GM19023 (cell line): ENCODE results near the gene ZRANB3.
"Not testable (repeated sequence)": the region's sequence is repeated elsewhere in the genome, so short reads cannot be mapped to it uniquely, and the experiment has no call there.

ENCODE experiments used
- ATAC-seq: cut with Tn5 transposase; IDR thresholded peaks from one replicate; pipeline ENCODE4 v1.9.1; 2021; ENCODE audit warnings: mild to moderate bottlenecking, moderate library complexity; ENCODE audit not compliant: unreplicated experiment

ZRANB3 gene

DNA sequence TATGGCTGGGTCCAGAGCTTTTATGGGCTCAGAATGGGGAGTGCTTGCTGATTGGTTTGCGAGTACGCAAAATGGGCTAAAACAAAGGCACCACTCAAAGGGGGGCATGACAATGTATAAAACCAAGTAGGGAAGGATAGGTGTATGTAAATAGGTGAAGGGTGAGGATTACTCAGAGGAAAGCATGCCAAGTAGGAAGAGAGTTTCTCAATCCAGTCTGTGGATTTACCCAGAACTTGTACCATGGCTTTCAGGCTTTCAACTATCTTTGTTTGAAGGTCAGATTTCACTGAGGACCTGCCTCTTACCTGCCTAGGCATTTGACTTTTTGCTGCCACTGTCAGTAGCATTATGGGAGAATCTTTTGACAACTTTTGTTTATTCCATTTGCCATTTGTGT, 386.7 kb downstream of the ZRANB3 start:
- no peak for ATAC-seq

DNA sequence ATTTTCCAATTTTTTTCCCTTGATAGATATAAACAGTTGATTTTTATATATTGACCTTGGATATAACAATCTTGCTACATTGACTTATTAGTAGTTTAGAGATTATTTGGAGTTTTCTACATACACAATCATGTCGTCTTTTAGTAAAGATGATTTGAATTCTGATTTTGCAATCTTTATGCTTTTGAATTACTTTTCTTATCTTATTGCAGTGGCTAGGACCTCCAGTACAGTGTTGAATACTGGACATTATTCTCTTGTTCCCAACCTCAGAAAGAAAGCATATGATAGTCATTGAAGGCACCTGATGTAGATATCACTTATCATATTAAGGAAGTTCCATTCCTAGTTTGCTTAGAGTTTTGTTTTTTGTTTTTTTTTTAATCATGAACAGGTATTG, 388.7 kb downstream of the ZRANB3 start:
- ATAC-seq, result no peak

DNA sequence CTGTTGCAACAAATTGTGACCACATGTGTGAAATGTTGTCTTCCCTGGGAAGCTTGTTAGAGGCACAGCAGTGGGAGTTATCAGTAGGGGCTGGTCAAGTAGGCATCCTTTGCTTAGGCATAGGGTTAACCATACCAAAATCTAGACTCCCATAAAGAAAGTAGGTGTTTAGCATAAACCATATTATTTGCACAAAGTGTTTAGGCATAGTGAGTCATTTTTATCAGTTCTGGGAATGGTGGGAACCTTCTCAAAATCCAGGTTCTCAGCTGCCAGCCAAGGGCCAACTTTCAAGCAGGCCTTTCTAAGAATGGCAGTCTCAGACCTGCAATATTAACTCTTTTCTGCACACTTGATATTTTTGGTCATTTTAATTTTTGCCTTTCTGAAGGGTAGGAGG, 390.4 kb downstream of the ZRANB3 start:
- ATAC-seq, result no peak

DNA sequence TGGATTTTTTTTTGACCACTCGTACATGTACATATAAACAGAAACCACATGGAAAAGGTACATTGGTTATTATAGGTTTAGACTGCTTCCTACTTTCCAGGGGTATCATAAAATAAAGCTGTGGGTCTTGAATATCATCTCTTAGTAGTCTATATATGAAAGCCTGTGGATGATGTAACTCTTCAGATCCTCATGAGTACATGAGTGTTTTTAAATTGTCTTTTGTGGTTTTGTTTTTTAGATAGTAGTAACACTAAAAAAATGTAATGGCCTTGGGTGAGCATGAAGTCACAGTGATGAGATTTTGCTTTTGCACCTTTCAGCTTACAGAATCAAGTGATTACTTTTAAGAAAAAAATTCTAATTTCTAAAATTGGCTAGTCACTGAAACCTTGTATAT, 398.7 kb downstream of the ZRANB3 start:
- no peak for ATAC-seq

DNA sequence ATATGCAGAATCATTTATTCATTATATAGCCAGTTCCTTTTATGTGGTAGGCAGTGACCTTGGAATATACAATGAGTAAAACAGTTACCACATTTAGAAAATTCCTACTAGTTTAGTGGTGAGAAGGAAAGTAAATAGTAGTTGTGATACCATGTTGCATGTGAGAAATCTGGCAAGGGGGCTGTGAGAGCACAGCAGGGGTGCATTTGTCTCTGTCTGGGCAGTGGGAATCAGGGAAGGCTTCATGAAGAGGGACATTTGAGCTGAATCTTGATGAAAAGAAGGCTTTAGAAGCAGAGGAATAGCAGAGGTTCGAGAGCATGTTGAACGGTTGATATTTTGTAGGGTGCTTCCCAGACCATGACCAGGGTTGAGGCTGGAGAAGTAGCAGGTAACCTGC, 400.3 kb downstream of the ZRANB3 start:
- no peak for ATAC-seq

DNA sequence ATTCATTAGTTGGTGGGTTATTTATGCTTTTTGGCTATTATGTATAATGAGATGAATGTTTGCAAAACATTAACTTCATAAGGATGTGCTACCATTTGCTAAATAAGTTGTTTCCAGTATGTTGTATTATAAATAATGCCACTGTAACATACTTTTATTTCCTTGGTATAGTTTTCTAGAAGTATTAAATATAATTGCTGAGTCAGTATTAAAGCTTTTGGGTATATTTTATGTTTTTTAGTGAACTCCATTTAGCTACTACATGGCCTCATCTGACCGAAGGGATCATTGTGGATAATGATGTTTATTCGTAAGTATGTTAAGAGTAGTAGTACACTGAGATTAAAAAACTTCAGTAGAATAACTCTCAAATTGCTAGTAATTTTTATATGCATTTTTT, 405.1 kb downstream of the ZRANB3 start:
- ATAC-seq, result no peak

DNA sequence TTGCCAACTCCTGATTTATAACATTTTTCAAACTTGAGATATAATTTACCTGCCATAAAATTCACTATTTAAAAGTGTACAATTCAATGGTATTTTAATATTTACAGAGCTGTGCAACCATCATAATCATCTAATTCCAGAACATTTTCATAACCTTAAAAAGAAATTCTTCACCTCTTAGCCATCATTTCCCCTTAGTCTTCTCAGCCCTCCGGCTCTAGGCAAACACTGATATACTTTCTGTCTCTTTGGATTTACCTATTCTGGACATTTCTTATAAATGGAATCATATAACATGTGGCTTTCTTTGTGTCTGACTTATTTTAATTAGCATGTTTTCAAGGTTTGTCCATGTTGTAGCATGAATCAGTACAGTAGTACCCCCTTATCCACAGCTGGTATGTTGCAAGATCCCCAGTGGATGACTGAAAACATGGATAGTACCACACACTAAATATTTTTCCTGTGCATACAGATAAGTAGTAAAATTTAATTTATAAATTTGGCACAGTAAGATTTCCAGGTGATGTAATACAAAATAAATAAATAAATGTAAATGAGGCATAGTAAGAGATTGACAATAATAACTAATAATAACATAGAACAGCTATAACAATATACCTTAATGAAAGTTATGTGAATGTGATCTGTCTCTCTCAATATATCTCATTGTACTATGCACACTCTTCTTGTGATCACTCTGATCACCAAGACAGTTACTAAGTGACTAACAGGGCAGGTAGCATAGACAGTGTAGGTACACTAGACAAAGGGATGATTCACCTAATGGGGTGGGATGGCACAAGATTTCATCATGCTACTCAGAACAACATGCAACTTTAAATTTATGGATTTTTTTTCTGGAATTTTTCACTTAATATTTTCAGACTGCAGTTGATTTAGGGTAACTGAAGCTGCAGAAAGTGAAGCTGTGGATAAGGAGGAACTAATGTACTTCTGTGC, 405.8 kb downstream of the ZRANB3 start:
- ATAC-seq, result no peak

DNA sequence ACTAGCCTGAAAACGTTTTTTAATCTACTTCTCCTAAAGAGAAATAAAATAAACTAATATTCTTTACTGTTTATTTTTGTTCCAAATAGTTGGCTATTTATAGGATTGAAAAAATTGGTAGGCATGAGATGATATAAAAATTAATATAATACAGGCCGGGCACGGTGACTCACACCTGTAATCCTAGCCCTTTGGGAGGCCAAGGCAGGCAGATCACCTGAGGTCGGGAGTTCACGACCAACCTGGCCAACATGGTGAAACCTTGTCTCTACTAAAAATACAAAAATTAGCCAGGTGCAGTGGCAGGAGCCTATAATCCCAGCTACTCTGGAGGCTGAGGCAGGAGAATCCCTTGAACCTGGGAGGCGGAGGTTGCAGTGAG, 409.4 kb downstream of the ZRANB3 start:
- not testable (repeated sequence) for ATAC-seq

DNA sequence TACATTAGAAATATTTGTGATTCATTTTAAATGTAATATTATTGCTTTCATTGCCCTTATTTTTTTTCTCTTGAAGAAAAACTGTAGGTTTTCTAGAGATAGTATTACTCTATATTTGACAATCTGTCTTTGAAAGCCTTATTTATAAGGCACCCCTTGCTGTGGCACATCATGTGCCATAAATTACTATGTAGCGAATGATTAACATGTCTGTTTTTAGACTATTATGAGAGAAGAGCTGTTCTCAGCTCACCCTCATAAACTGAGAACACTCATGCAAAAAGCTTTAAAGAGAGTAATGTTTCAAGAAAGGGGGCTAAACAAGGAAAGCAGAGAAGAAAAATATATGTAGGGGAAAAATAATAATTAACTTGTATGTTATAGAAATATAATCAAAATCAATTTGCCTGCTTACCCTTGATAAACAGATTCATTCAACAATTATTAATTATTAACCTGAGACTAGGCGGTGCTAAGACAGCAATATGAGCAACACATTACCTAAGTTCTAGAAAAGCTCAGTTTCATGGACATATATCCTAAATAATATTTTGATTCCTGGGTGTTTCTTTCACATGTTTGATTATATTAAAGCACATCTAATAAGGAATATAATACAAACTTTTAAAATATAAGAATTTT, 409.9 kb downstream of the ZRANB3 start:
- no peak for ATAC-seq

DNA sequence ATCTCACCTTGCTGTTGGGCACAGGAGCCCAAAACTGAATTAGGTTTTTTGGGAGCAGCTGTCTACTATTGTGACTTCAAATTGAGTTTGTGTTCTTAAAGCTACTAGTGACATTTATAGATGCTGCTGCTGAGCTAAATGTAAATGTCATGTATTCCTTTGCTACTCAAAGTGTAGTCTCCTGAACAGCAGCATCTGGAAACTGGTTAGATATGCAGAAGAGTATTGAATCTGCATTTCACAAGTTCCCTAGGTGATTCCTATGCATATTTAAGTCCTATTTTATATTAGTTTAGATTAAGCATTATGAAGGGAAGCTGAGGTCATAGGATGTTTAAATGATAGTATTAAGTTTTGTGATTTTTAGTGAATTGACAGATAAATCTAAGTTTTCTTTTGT, 411.4 kb downstream of the ZRANB3 start:
- ATAC-seq, result no peak

DNA sequence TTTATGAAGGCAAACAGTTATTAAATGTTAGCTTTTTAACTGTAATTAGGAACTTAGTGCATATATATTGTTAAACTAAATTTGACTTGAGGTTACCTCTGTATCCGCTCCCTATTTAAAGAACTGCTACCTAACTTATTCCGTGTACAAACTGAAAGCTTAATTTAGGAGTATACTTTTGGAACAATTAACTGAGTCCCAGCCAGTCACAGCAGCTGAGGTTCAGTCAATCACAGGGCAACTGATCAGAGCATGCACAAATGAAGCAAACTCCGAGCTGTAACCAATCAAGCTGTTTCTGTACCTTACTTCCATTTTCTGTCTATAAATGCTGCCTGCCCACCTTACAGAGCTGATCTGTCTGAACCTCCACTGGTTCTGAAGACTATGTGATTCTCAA, 417.7 kb downstream of the ZRANB3 start:
- ATAC-seq, result no peak

DNA sequence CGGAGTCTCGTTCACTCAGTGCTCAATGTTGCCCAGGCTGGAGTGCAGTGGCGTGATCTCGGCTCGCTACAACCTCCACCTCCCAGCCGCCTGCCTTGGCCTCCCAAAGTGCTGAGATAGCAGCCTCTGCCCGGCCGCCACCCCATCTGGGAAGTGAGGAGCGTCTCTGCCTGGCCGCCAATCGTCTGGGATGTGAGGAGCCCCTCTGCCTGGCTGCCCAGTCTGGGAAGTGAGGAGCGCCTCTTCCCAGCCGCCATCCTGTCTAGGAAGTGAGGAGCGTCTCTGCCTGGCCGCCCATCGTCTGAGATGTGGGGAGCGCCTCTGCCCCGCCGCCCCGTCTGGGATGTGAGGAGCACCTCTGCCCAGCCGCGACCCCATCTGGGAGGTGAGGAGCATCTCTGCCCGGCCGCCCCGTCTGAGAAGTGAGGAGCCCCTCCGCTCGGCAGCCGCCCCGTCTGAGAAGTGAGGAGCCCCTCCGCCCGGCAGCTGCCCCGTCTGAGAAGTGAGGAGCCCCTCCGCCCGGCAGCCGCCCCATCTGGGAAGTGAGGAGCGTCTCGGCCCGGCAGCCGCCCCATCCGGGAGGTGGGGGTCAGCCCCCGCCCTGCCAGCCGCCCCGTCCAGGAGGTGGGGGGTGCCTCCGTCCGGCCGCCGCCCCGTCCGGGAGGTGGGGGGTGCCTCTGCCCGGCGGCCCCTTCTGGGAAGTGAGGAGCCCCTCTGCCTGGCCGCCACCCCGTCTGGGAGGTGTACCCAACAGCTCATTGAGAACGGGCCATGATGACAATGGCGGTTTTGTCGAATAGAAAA, 425.3 kb downstream of the ZRANB3 start:
- not testable (repeated sequence) for ATAC-seq

DNA sequence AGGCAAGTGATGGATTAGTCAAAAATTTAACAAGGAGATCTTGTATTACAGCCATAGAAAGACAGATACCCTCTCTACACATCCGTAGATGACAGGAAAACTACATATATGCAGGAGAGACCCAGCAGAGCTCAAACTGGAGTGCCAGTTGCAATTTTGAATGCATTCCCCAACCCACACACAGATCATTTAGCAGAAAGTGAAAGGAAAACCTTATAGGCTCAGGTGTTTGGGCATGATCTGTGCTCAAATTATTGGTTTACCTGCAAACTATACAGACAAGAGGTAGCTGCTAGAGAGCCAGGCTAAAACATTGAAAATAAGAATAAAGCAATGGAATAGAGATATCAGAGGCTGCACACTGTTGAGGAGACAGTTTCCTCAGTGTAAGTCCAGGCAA, 427.2 kb downstream of the ZRANB3 start:
- no peak for ATAC-seq

DNA sequence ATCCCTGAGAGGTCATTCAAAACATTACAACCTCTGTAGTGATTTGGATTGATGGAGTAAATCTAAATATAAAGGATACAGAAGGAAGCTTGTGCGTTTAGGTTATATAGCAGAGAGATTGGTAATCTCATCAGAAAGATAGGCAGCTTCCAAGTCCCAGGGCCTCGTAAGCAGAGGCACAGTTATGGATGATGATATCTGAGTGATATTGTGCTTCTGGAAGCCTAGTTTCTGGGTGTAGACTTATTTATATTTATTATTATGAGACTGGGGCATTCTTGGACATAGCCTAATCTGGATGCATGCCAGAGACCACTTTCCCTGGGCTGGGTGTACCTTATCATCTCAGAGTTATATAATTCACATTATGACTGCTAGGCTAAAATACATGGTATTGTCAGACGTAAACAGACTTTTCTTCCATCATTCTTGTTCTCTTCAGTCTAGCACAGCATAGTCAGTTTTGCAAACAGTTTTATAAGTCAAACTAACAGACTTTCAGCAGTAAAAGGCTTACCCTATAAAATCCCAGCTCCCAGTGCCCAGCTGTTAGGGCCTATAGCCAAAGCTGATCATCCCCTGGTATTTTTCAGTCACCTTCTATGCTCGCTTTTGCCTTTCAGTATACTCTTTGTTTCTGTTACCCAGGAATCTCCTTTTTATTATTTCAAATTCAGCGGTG, 431.1 kb downstream of the ZRANB3 start:
- no peak for ATAC-seq

DNA sequence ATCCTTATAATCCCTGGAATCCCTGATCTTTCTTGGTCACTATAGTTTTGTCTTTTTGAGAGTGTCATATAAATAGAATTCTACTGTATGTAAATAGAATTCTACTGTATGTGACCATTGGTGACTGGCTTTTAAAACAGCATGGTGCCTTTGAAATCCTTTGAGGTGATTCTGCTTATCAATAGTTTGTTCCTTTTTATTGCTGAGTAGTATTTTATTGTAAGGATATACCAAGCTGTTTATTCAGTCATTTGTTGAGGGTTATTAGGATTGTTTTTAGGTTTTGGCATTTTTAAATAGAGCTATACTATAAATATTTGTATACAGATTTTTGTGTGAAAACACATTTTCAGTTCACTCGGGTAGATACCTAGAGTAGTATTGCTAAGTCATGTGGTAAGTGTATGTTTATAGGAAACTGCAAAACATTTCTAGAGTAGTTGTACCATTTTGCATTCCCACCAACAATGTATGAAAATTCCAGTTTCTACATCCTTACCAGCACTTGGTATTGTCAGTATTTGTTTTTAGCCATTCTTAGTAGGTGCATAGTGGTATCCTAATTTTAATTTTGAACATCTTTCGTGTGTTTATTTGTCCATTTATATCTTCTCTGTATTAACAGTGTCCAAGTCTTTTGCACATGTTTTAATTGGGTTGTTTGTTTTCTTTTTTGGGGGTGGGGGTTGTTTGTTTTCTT, 433.3 kb downstream of the ZRANB3 start:
- no peak for ATAC-seq

DNA sequence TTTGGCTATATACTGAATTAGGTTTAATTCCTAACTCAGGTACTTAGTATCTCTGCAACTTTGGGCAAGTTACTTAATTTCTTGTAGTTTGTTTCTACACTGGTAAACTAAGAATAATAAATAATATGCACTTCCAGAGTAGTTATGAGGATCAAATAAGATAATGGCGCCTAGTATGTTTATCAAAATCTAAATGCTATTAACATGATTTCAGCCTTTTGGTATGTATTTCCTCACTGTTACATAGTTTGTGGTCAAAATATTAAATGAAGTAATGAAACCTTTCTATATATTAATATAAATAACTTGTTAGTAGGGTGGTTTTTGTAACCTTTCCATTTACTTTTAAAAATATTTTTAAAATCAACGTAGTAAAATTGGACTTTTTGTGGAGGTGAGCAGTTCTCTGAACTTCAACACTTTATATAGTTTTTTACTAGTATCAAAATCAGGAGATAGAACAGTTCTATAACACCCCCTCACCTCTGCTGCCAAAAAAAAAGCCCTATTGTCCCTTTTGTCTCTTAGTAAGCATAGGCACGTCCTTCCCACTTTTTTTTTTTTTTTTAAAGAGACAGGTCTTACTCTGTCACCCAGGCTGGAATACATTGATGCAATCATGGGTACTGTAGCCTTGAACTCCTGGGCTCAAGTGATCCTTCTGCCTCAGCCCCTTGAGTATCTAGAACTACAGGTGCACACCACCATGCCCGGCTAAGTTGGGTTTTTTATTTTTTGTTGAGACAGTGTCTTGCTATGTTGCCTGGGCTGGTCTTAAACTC, 434.2 kb downstream of the ZRANB3 start:
- no peak for ATAC-seq

DNA sequence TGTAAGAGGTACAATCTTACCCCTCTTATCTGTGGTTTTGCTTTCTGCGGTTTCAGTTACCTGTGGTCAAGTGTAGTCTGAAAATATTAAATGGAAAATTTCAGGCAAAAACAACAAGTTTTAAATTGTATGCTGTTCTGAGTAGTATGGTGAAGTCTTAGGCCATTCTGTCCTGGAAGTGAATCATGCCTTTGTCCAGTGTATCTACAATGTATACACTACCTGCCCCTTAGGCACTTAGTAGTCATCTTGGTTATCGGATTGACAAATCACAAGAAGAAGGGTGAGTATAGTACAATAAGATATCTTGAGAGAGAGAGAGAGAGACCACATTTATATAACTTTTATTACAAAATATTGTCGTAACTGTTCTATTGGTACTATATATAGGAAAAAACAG, 435.4 kb downstream of the ZRANB3 start:
- no peak for ATAC-seq

DNA sequence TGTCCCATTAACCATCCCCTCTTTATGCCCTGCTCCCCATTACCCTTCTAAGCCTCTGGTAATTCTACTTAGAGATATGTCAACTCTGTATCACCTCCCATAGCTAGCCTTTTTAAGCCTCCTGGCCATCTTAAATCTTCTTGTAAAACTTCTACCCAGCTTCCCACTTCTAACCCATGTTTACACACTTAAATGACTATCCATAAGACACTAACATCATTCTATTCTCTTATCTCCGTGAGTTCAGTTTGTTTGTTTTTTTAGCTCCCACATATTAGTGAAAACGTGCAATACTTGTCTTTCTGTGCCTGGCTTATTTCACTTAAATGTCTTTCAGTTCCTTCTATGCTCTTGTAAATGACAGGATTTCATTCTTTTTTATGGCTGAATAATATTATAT, 436.5 kb downstream of the ZRANB3 start:
- no peak for ATAC-seq

DNA sequence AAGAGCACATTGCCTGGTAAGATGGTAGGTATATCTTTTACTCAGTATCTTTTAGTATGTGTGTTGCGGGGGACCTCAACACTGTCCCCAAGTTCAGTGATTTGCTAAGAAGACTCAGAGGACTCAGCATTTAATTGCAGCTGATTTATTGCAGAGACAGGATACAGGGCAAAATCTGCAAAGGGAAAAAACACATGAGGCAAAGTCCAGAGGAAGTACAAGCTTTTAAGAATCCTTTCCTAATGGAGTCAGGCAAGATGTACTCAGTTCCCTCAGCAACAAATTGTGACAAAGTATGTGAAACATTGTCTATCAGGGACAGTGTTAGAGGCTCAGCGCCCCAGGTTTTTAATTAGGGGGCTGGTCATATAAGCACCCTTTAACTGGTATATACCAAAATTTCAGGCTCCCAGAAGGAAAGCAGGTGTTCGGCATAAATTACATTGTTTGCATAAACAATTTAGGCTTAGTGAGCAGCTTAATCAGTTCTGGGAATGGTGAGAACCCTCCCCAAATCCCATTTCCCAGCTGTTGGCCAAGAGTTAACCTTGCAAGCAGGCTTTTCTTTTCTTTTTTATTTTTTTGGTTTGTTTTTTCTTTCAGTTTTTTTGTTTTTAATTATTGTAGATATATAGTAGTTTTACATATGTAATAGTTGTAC, 437.2 kb downstream of the ZRANB3 start:
- no peak for ATAC-seq
